K562 (cell line): Measurements from ENCODE around the gene PIKFYVE. TPM values are rescaled to one million over a fixed set of nuclear protein-coding genes. Genes with fewer than 3 reads are reported as not detected.

Experiments used
- ATAC-seq: fragments of 200-7000 bp; cut with Tn5 transposase; 3 replicates; pipeline ENCODE4 v1.9.1; 2020; ENCODE audit warnings: moderate library complexity
- BruUV-seq: library from RNA; stranded (reverse); fragments of 400-500 nt; replicated peaks from 2 replicates; lab custom pipeline; 2021; lab: Mats Ljungman, UMichigan
- CTCF ChIA-PET: fragments of 300-600 bp; formaldehyde crosslinking; extraction: SDS; loops from one replicate; lab custom pipeline; 2021; ENCODE audit warnings: low intra/inter-chr PET ratio; lab: Yijun Ruan, JAX
- POLR2A ChIA-PET: fragments of 300-600, 350-650 bp; sonication (Branson Sonifier 250); formaldehyde crosslinking; extraction: SDS; loops from one replicate; lab custom pipeline; 2021; ENCODE audit warnings: antibody characterized with exemption, inconsistent platforms; lab: Yijun Ruan, JAX
- DNase-seq, 4 experiments: peaks; one replicate each; pipeline versions ENCODE4 v3.0.0 to v3.0.0-alpha.2; 2011 to 2018; ENCODE audit warnings: low spot score in 3 of 4, mixed read lengths in 3 of 4; ENCODE audit errors: extremely low read depth in 1 of 4
- FAIRE-seq: peaks from 2 replicates; lab custom pipeline; 2011; peaks lifted over from hg19 to GRCh38; lab: Jason Lieb, UNC
- H2AFZ ChIP-seq: 2 replicates; pipeline ENCODE4 v1.6.0; 2011; ENCODE audit warnings: low read depth, low read length, control low read depth, inconsistent platforms
- H3K27ac ChIP-seq: fragments of 200-600 bp; 3 replicates; pipeline ENCODE4 v1.8.0; 2011; ENCODE audit warnings: low read depth, mild to moderate bottlenecking, control low read depth, inconsistent platforms, low read length, moderate library complexity, mixed read lengths; ENCODE audit errors: extremely low read depth
- H3K27me3 ChIP-seq, 2 experiments: fragments of 300-600 bp in 1 of 2; 2 replicates in 1 of 2; 3 replicates in 1 of 2; pipeline versions ENCODE4 v1.6.0 to v1.8.0; 2011; ENCODE audit warnings: inconsistent platforms in 2 of 2, low read length in 2 of 2, mild to moderate bottlenecking in 1 of 2, mixed read lengths in 1 of 2, moderate library complexity in 1 of 2; ENCODE audit not compliant: control insufficient read depth in 2 of 2, insufficient read depth in 2 of 2
- H3K36me3 ChIP-seq: fragments of 300-600 bp; 3 replicates; pipeline ENCODE4 v1.8.0; 2011; ENCODE audit warnings: mild to moderate bottlenecking, low read length, inconsistent platforms; ENCODE audit not compliant: control insufficient read depth, insufficient read depth
- H3K4me1 ChIP-seq, 2 experiments: fragments of 200-600 bp in 1 of 2; replicated peaks in 1 of 2; 2 replicates in 1 of 2; 3 replicates in 1 of 2; pipeline versions ENCODE4 v1.5.1 to v1.8.0; 2011; ENCODE audit warnings: inconsistent platforms in 2 of 2, low read length in 2 of 2, mild to moderate bottlenecking in 1 of 2, mixed read lengths in 1 of 2, moderate library complexity in 1 of 2; ENCODE audit not compliant: control insufficient read depth in 2 of 2, insufficient read depth in 2 of 2
- H3K4me2 ChIP-seq: 2 replicates; pipeline ENCODE4 v1.6.1; 2011; ENCODE audit warnings: low read length, control low read depth, inconsistent platforms, mixed read lengths; ENCODE audit not compliant: insufficient read depth
- H3K4me3 ChIP-seq: fragments of 200-600 bp; sonication (generic), shearing (Covaris generic); 2 replicates; pipeline ENCODE4 v1.5.1; 2016; ENCODE audit warnings: control low read depth, inconsistent platforms
- H3K79me2 ChIP-seq: fragments of 200-600 bp; 3 replicates; pipeline ENCODE4 v1.8.0; 2011; ENCODE audit warnings: low read length, inconsistent platforms; ENCODE audit not compliant: control insufficient read depth, insufficient read depth
- H3K9ac ChIP-seq, 2 experiments: 2 replicates each; pipeline versions ENCODE4 v1.6.0 to v1.6.1; 2011; ENCODE audit warnings: low read depth in 2 of 2, low read length in 2 of 2, control low read depth in 1 of 2, inconsistent platforms in 1 of 2, mild to moderate bottlenecking in 1 of 2, mixed read lengths in 1 of 2; ENCODE audit not compliant: insufficient read depth in 1 of 2
- H3K9me1 ChIP-seq: one replicate; pipeline ENCODE4 v1.6.0; 2011; ENCODE audit warnings: inconsistent platforms, mild to moderate bottlenecking, low read length, moderate library complexity; ENCODE audit not compliant: control insufficient read depth, insufficient read depth
- H3K9me3 ChIP-seq: replicated peaks from 2 replicates; pipeline ENCODE4 v1.5.1; 2011; ENCODE audit warnings: low read depth, low read length, inconsistent platforms; ENCODE audit not compliant: control insufficient read depth, insufficient read depth
- H4K20me1 ChIP-seq: replicated peaks from 2 replicates; pipeline ENCODE4 v1.6.1; 2011; ENCODE audit warnings: low read length, inconsistent platforms, mixed read lengths; ENCODE audit not compliant: control insufficient read depth, insufficient read depth
- GATA2 ChIP-seq: sonication (generic); formaldehyde crosslinking; IDR thresholded peaks from 2 replicates; pipeline ENCODE4 v1.4.0; 2020; ENCODE audit warnings: mild to moderate bottlenecking, missing genetic modification reagents
- HNRNPL ChIP-seq: fragments of 200-400 bp; formaldehyde crosslinking; IDR thresholded peaks from 2 replicates; pipeline ENCODE4 v1.6.1; 2017; ENCODE audit warnings: low read depth, mild to moderate bottlenecking, low read length
- HNRNPUL1 ChIP-seq: fragments of 200-400 bp; formaldehyde crosslinking; IDR thresholded peaks from 2 replicates; pipeline ENCODE4 v1.6.1; 2017; ENCODE audit warnings: low read length
- KDM2B ChIP-seq: fragments of 250-450 bp; sonication (Bioruptor Pico); IDR thresholded peaks from 2 replicates; pipeline ENCODE4 v1.8.0; 2021; ENCODE audit warnings: mild to moderate bottlenecking, moderate library complexity
- MTA1 ChIP-seq: fragments of 450-650 bp; IDR thresholded peaks from 2 replicates; pipeline ENCODE4 v1.6.1; 2017; ENCODE audit warnings: borderline replicate concordance
- PHF21A ChIP-seq: fragments of 450-650 bp; IDR thresholded peaks from 2 replicates; pipeline ENCODE4 v1.6.1; 2017; ENCODE audit warnings: low read depth, borderline replicate concordance
- PHTF2 ChIP-seq: fragments of 250-450 bp; sonication (Bioruptor Pico); IDR thresholded peaks from 2 replicates; pipeline ENCODE4 v1.5.0; 2021; ENCODE audit warnings: mild to moderate bottlenecking
- POLR2B ChIP-seq: fragments of 450-650 bp; IDR thresholded peaks from 2 replicates; pipeline ENCODE4 v1.6.1; 2018; ENCODE audit warnings: low read depth; ENCODE audit not compliant: partially characterized antibody
- STAT5B ChIP-seq: fragments of 250-450 bp; sonication (Bioruptor Pico); IDR thresholded peaks from 2 replicates; pipeline ENCODE4 v1.8.0; 2021; ENCODE audit warnings: mild to moderate bottlenecking, inconsistent platforms
- VEZF1 ChIP-seq: fragments of 200-800 bp; sonication (Bioruptor generic); IDR thresholded peaks from 2 replicates; pipeline ENCODE4 v1.6.1; 2017; ENCODE audit warnings: missing genetic modification characterization, missing compliant biosample characterization
- ZFP30 ChIP-seq: fragments of 250-450 bp; sonication (Bioruptor Pico); IDR thresholded peaks from 2 replicates; pipeline ENCODE4 v1.8.0; 2022; ENCODE audit warnings: moderate library complexity, mild to moderate bottlenecking, inconsistent platforms, borderline replicate concordance
- ZNF830 ChIP-seq: fragments of 250-450 bp; sonication (Bioruptor Pico); IDR thresholded peaks from 2 replicates; pipeline ENCODE4 v1.5.0; 2021; ENCODE audit warnings: mild to moderate bottlenecking
- WGBS: fragments of 100-300 bp; shearing (Covaris generic); methylation state at CpG from one replicate; pipeline ENCODE4 v1.1.6; 2016; ENCODE audit warnings: low coverage, mixed read lengths; ENCODE audit not compliant: insufficient coverage; ENCODE audit errors: missing lambda C conversion rate; 5-methylcytosine and 5-hydroxymethylcytosine counted together
- in situ Hi-C: fragments of 300-500 bp; cut with MboI; formaldehyde crosslinking; loops from 4 replicates; pipeline ENCODE4 v1.15.0; 2018; ENCODE audit warnings: inconsistent platforms, mixed read lengths
- intact Hi-C: fragments of 100-400 bp; cut with micrococcal nuclease; formaldehyde crosslinking; loops from 2 replicates; pipeline ENCODE4 v1.14.2; 2022
- polyA plus RNA-seq, 8 experiments: library from polyadenylated mRNA; depleted of rRNA in 4 of 8; stranded (reverse) in 5 of 8; unstranded in 3 of 8; fragments of >200 nt; fragmentation: Nextera tagmentation in 2 of 8; fragmentation: Illumina TruSeq in 1 of 8; extraction: Ambion mirVana in 2 of 8; extraction: Trizol in 1 of 8; gene quantifications; 2 replicates each; pipeline versions ENCODE4 v1.2.1 to v1.2.3, GENCODE V29; 2011 to 2014; ENCODE audit warnings: inconsistent platforms in 1 of 8, missing spikeins in 1 of 8
- total RNA-seq, 7 experiments: library from RNA; depleted of rRNA in 6 of 7; stranded (reverse); fragments of >200 nt in 6 of 7; fragmentation: Illumina TruSeq in 2 of 7; extraction: Trizol in 2 of 7; gene quantifications; 2 replicates each; pipeline versions ENCODE4 v1.2.1 to v1.2.3, GENCODE V29; 2011 to 2021; ENCODE audit warnings: low replicate concordance in 1 of 7

PIKFYVE gene
- total and polyA plus RNA-seq, 9 of the 15 experiments (the other 6 are each of a cell fraction or from before 2014, with no cell fraction given): 3.6 to 25.6 (median 16.7) TPM

DNA sequence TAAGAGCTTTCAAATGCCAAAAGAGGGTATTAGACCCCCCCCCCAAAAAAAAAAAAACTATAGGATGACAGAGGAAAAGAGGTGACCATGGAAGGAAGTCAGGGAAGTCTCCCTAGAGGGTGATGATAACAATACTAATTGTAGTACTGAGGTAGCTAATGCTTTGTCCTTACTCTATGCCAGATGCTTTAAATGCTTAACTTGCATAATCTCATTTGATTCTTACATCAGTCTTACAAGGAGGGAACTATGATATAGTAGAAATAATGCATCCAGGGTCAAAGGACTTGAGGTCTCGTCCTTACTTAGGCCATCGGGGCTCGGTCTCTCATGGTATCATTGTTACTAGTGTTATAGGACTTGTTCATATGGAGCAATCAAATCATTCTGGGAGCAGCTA, 20.3 kb upstream of the PIKFYVE start (continued):
- no peak for TF ChIP-seq ZFP30

- BruUV-seq: no TSS peak
- peaks cover 91% of the 10 kb centered on the region; the same call in 2 of the 3 replicates for H3K36me3 ChIP-seq
Observed at GRCh38 chr2:208248601-208249000, 17.5 kb upstream of the PIKFYVE start.

More at GRCh38 chr2:208248601-208249000, 17.5 kb upstream of the PIKFYVE start:
- in situ Hi-C loops: no loop called here
- H3K4me3 ChIP-seq: no peak overlapping the region
- TF ChIP-seq HNRNPL: no peak
- TF ChIP-seq KDM2B (CRISPR knock-in tag): no peak
- no peak for TF ChIP-seq PHTF2 (CRISPR knock-in tag)
- TF ChIP-seq STAT5B (CRISPR knock-in tag): no peak
- TF ChIP-seq HNRNPUL1: no peak
- no peak for TF ChIP-seq VEZF1
- TF ChIP-seq MTA1: no peak
- no peak for TF ChIP-seq PHF21A
- TF ChIP-seq POLR2B: no peak
- TF ChIP-seq ZNF830 (CRISPR knock-in tag): no peak
- TF ChIP-seq GATA2: no peak
- TF ChIP-seq, all 486 proteins: peak for 0
- H3K9ac ChIP-seq: no peak overlapping the region
- no peak for FAIRE-seq
- peaks cover 0 to 8% of the 10 kb centered on the region in 2 experiments; a peak in 2 of 5 replicates for H3K4me1 ChIP-seq
- ChIA-PET POLR2A (no interaction called here), CTCF (no interaction called here)
- DNase-seq: no peak
- no peaks in the 10 kb centered on the region for H3K9me1 ChIP-seq
- H3K79me2 ChIP-seq: peaks cover 28% of the 10 kb centered on the region
- no peaks in the 10 kb centered on the region for H3K27me3 ChIP-seq
- H3K4me2 ChIP-seq: no peak overlapping the region
- H3K9me3 ChIP-seq: no peaks in the 10 kb centered on the region
- no peak overlapping the region for H2AFZ ChIP-seq
- no peak for ATAC-seq
- WGBS: 94% methylated on average over 3 of the region's 3 CpGs
- no peaks in the 10 kb centered on the region for H4K20me1 ChIP-seq
- intact Hi-C loops: no loop called here
- H3K27ac ChIP-seq: no peak overlapping the region
